Smooth muscle cell of the brain vasculature (primary cell): ENCODE results near the gene SLC16A9.
"Not testable (repeated sequence)": the region's sequence is repeated elsewhere in the genome, so short reads cannot be mapped to it uniquely, and the experiment has no call there.

ENCODE experiments used
- DNase-seq: peaks from one replicate; pipeline ENCODE4 v3.0.0-alpha.2; 2012; ENCODE audit warnings: low read depth, low spot score

Gene SLC16A9

GRCh38 chr10:59709395-59710125 lies at the start of gene SLC16A9:
Gene SLC16A9, minus strand, starts transcription at chr10:59709850. Its CDS starts 25,559 bp downstream, at chr10:59684291.
- DNase-seq: no peak

- peak; percentile 9 for DNase-seq
Measured at GRCh38 chr10:59757966-59758365, 48.3 kb upstream of the SLC16A9 start.

GRCh38 chr10:59754951-59755350 lies 45.3 kb upstream of the SLC16A9 start:
- no peak for DNase-seq

- no peak for DNase-seq
Measured at GRCh38 chr10:59753267-59753666, 43.6 kb upstream of the SLC16A9 start, which contains the start of gene MRLN. Gene MRLN, minus strand, starts transcription at chr10:59753455.

GRCh38 chr10:59752278-59752940 lies 42.8 kb upstream of the SLC16A9 start:
- DNase-seq: no peak

- no peak for DNase-seq
Measured at GRCh38 chr10:59750155-59750945, 40.7 kb upstream of the SLC16A9 start.

GRCh38 chr10:59748834-59749233 lies 39.2 kb upstream of the SLC16A9 start:
- no peak for DNase-seq

- DNase-seq: no peak
Measured at GRCh38 chr10:59745163-59745650, 35.6 kb upstream of the SLC16A9 start.

- DNase-seq: not testable (repeated sequence)
Measured at GRCh38 chr10:59744762-59745161, 35.1 kb upstream of the SLC16A9 start.

- not testable (repeated sequence) for DNase-seq
Measured at GRCh38 chr10:59744156-59744555, 34.5 kb upstream of the SLC16A9 start.

GRCh38 chr10:59741583-59741982 lies 31.9 kb upstream of the SLC16A9 start:
- DNase-seq: no peak

GRCh38 chr10:59741048-59741447 lies 31.4 kb upstream of the SLC16A9 start:
- no peak for DNase-seq

GRCh38 chr10:59736749-59737148 lies 27.1 kb upstream of the SLC16A9 start:
- DNase-seq: no peak

GRCh38 chr10:59735296-59735695 lies 25.6 kb upstream of the SLC16A9 start:
- no peak for DNase-seq

GRCh38 chr10:59734014-59734462 lies 24.4 kb upstream of the SLC16A9 start:
- DNase-seq: no peak

GRCh38 chr10:59733321-59734013 lies 23.8 kb upstream of the SLC16A9 start:
- DNase-seq: not testable (repeated sequence)

- not testable (repeated sequence) for DNase-seq
Measured at GRCh38 chr10:59732849-59733248, 23.2 kb upstream of the SLC16A9 start.

- DNase-seq: not testable (repeated sequence)
Measured at GRCh38 chr10:59729167-59729566, 19.5 kb upstream of the SLC16A9 start.

- DNase-seq: no peak
Measured at GRCh38 chr10:59724098-59724938, 14.7 kb upstream of the SLC16A9 start.

- DNase-seq: no peak
Measured at GRCh38 chr10:59720377-59720776, 10.7 kb upstream of the SLC16A9 start.
